HG03025 (cell line): Measurements from ENCODE around the gene NAXD.
"Not testable (repeated sequence)": the region's sequence is repeated elsewhere in the genome, so short reads cannot be mapped to it uniquely, and the experiment has no call there.

ENCODE experiments used
- ATAC-seq: cut with Tn5 transposase; IDR thresholded peaks from one replicate; pipeline ENCODE4 v1.9.1; 2021; ENCODE audit warnings: mild to moderate bottlenecking, moderate library complexity; ENCODE audit not compliant: unreplicated experiment, low FRiP score

Gene NAXD

GRCh38 chr13:110661256-110661655 lies 45.9 kb downstream of the NAXD start:
- ATAC-seq: no peak

DNA sequence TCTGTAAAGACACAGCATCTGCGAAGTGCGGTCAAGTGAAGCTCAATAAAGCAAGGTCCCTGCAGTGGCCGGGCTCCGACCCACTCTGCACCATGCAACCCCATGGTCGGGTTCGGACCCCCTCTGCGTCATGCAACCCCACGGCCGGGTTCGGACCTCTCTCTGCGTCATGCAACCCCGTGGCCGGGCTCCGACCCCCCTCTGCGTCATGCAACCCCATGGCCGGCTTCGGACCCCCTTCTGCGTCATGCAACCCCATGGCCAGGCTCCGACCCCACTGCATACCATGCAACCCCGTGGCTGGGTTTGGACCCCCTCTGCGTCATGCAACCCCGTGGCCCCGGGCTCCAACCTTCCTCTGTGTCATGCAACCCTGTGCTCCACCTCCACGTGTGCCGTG lies 46.7 kb downstream of the NAXD start:
- no peak for ATAC-seq

- ATAC-seq: no peak
Measured at GRCh38 chr13:110662777-110663443, 47.6 kb downstream of the NAXD start.

- no peak for ATAC-seq
Measured at GRCh38 chr13:110663491-110663890, 48.1 kb downstream of the NAXD start.

GRCh38 chr13:110664041-110664440 lies 48.7 kb downstream of the NAXD start:
- ATAC-seq: no peak

DNA sequence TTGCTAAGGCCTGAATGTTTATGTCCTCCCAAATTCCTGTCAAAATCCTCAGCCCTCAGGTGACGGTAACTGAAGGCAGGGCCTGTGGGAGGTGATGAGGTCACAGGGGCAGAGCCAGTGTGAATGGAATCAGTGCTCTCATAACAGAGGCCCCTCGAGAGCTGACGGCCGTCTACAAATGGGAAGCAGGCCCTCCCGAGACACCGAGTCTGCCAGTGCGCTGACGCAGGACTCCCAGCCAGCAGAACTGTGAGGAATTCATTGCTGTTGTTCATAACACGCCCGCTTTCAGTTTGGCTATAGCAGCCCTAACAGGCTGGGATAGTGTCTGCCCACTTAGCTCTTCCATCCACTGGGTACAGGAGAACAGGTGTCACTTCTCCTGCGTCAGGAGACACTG lies 49.3 kb downstream of the NAXD start:
- ATAC-seq: no peak

DNA sequence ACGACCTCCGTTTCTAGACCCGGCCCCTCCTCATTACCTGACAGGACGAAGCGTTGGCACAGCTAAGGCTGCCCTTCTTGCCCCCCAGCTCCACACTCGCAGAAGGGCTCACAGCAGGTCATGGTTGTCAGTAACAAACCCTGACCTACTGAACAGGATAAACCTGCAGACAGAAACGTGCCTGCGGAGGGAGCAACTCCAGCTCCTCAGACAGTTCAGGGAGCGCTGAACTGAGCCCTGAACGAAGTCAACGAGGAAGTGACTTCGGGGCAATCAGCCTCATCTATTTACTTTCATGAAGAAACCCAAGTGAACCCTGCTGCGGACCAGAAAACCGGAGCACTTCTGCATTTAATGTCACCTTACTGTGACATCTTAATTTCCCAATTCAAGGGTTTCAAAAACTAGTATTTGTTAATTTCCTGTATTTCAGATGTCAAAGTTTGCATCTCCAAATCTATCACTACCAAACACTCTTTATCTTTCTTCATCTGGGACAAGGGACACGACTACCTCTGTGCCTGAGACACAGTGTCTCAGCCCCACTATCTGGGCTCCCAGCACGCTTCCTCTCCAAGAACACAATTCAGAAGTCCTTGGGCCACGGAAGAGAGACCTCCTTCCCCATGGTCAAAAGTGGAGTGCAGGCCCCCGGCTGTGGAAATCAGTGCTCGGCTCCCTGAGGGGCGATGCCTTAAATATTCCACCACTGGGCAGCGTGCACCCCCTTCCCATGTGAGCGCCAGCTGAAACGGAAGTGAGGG lies 50.3 kb downstream of the NAXD start:
- no peak for ATAC-seq

DNA sequence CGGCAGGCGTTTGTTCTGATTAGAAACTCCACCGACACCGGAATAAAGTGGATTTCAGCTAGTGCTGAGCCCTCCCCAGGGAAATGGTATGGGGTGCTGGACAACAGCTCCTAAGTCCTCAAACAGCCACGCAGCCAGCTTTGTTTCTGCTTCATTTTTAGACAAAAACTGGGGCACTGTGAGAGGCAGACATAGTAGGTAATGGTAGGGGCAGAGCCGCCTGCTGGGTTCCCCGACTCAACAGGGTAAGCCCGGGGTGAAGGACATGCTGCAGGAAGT lies 50.8 kb downstream of the NAXD start:
- ATAC-seq: no peak

GRCh38 chr13:110669036-110669435 lies 53.7 kb downstream of the NAXD start:
- ATAC-seq: no peak

- not testable (repeated sequence) for ATAC-seq
Measured at GRCh38 chr13:110669814-110670213, 54.5 kb downstream of the NAXD start.

DNA sequence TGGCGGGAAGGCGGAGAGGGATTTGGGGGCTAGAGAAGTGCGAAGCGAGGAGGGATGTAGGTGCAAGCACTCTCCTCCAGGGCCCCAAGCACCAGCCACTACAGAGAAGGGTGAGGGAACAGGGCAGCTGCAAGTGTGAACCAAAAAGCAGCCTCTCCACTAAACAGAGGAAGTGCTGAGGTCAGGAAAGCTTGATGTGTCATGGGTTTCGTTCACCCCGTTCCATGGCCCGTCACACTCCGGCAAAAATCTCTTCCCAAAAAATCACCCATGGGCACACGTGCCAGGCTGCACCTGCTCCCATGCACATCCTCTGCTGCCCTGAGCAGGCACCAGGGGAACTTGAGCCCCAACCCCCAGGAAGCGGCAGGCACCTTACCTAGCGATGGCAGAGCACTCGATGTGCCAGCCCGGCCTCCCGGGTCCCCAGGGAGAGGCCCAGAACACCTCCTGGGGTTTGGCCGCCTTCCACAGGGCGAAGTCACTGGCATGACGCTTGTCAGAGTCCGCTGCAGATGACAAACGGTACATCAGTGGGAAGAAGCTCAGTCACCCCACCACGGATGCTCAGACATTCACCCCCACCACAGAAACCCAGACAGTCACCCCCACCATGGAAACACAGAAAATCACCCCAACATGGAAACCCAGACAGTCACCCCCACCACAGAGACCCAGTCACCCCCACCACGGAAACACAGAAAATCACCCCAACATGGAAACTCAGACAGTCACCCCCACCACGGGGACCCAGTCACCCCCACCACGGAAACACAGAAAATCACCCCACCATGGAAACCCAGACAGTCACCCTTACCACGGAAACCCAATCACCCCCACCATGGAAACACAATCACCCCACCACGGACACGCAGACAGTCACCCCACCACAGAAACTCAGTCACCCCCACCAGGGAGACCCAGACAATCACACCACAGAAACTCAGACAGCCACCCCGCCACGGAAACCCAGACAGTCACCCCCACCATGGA lies 61.5 kb downstream of the NAXD start:
- peak; percentile 78 for ATAC-seq

DNA sequence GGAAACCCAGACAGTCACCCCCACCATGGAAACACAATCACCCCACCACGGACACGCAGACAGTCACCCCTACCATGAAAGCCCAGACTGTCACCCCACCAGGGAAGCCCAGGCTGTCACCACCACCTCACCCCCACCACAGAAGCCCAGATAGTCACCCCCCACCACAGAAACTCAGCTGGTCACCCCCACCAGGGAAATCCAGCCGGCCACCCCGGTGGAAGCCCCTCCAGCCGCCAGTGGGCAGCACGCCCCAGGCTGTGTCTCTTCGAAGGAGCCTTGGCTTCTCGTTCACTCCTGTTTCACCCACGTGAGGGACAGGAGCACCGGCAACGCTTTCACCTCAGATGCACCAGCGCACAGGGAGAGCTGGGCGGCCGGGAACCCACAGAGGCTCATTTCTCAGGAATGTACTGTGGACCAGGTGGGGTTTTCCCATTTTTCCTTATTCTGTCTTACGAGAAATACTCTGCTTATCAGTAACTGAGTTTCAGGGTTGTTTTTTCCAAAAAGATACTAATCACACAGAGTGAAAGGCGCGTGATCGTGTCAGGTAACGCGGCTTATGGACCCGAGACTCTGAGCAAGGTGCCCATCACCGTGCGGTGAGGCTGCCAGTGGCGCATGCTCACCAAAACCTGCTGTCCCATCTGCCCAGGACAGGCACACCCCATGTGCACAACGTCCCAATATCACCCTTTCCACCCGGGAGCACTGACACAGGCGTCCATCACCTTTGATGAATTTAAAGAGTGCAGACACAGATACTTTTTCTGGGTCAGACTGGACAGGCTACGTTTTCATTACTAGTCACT lies 62.6 kb downstream of the NAXD start:
- ATAC-seq: no peak

DNA sequence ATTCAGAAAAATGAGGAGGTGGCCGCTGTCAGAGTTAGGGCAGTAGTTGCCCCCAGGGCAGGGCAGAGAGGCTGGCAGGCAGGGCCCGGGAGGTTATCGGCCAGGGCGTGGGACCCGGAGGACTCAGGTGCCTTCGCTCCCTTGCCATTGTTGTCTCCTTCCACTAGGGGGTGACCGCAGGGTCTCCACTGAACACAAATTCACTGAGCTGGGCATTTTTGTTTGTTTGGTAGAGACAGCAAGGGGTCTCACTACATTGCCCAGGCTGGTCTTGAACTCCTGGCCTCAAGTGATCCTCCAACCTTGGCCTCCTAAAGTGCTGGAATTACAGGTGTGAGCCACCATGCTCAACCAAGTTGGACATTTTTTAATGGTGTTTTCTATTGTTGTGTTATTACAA lies 65.5 kb downstream of the NAXD start:
- ATAC-seq: no peak

GRCh38 chr13:110681868-110682550 lies 66.7 kb downstream of the NAXD start:
- ATAC-seq: no peak

- ATAC-seq: no peak
Measured at GRCh38 chr13:110682746-110683145, 67.4 kb downstream of the NAXD start.

DNA sequence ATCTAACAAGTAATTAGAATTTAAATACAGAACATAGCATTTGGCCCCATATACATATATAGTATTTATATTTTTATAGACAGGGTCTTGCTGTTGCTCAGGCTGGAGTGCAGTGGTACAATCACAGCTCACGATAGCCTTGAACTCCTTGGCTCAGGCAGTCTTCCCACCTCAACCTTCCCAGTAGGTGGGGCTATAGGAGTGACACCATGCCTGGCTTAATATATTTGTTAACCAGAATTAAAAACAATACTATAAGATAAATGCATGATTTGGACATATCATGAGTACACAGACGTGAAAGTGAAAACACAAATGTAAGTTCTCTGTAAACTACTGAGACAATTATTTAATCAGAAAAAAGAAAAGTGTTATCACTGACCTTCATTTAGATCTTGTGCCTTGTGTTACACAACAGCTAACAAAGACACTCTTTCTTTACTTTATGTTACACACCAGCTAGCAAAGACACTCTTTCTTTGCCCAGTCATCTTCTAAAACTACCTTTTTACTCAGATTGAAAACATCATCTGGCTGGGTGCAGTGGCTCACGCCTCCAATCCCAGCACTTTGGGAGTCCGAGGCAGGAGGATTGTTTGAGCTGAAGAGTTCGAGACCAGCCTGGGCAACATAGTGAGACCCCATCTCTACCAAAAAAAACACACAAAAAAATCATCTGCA lies 68.0 kb downstream of the NAXD start:
- ATAC-seq: no peak

- no peak for ATAC-seq
Measured at GRCh38 chr13:110683921-110684320, 68.6 kb downstream of the NAXD start.

GRCh38 chr13:110684388-110685056 lies 69.2 kb downstream of the NAXD start:
- ATAC-seq: no peak
